Prostate gland (tissue), 2 donors: ENCODE data around the gene AGK. TPM values are rescaled to one million over a fixed set of nuclear protein-coding genes. Genes with fewer than 3 reads are reported as not detected.

Experiments
- DNase-seq: peaks from one replicate; pipeline ENCODE4 v3.0.0-alpha.2; 2019; ENCODE audit warnings: low spot score
- H3K27ac ChIP-seq, 2 donors: fragments of 200-600 bp; sonication (generic); 2 replicates each; pipeline ENCODE4 v1.5.1; 2017 to 2019
- H3K27me3 ChIP-seq: fragments of 200-600 bp; sonication (generic); replicated peaks from 2 replicates; pipeline ENCODE4 v1.5.1; 2019; ENCODE audit not compliant: insufficient read depth
- H3K36me3 ChIP-seq, 2 donors: fragments of 200-600 bp; sonication (generic); 1 replicate in 1 of 2; 2 replicates in 1 of 2; pipeline versions ENCODE4 v1.5.1 to v1.8.1; 2017 to 2019
- H3K4me1 ChIP-seq: fragments of 200-600 bp; sonication (generic); replicated peaks from 2 replicates; pipeline ENCODE4 v1.5.1; 2019
- H3K4me3 ChIP-seq, 2 donors: fragments of 200-600 bp; sonication (generic); 2 replicates each; pipeline ENCODE4 v1.5.1; 2017 to 2019
- H3K9me3 ChIP-seq: fragments of 200-600 bp; sonication (generic); 2 replicates; pipeline ENCODE4 v1.5.1; 2017
- POLR2A ChIP-seq: fragments of 450-650 bp; IDR thresholded peaks from one replicate; pipeline ENCODE4 v1.6.1; 2016; ENCODE audit warnings: antibody characterized with exemption, mild to moderate bottlenecking
- POLR2AphosphoS5 ChIP-seq: sonication (generic); formaldehyde crosslinking; IDR thresholded peaks from one replicate; pipeline ENCODE4 v1.6.1; 2017; ENCODE audit warnings: antibody characterized with exemption
- WGBS: methylation state at CpG from one replicate; pipeline ENCODE4 v1.1.5; 2018; 5-methylcytosine and 5-hydroxymethylcytosine counted together
- intact Hi-C: fragments of 100-400 bp; cut with DNase I; formaldehyde crosslinking; loops from one replicate; pipeline ENCODE4 v1.14.2; 2022
- total RNA-seq, 2 donors: library from RNA; depleted of rRNA; stranded (reverse); fragments of >200 nt; gene quantifications; one replicate each; pipeline ENCODE4 v1.1.0, GENCODE V29; 2016
- TF ChIP-seq, protein P1 (sequence below), 4 experiments: fragments of 200-600 bp in 2 of 4; fragments of 450-650 bp in 2 of 4; sonication (generic) in 2 of 4; IDR thresholded peaks; 1 replicate in 3 of 4; 2 replicates in 1 of 4; pipeline ENCODE4 v1.5.1; 2016 to 2019; ENCODE audit warnings: antibody characterized with exemption in 4 of 4, mild to moderate bottlenecking in 2 of 4, moderate library complexity in 2 of 4

Gene AGK
- total RNA-seq, 2 donors from 2014 or later = 19.4 to 26.7 TPM

DNA sequence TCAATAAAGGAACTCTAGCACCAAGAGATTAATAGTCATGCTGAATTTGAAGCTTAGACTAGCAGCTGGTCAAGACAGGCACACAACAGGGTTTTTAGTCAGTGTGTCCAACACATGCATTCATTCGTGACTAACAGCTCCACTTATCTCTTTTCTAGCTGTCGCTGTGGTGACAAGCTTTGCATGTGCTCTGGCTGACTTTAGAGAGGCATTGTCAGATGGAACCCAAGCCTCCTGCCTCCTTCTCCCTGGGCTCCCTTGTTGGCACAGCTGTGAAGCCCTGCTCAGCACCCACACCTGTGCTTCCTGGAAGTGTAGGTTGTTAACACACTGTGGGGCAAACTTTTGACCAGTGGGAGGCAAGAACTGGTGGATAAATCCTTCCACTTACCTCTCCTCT is 9.8 kb upstream of the AGK start:
- H3K27me3 ChIP-seq = no peaks in the 10 kb centered on the region
- DNase-seq = no peak
- H3K4me3 ChIP-seq = no peak overlapping the region
- WGBS = 69% methylated on average over 2 of the region's 2 CpGs
- H3K4me1 ChIP-seq = no peaks in the 10 kb centered on the region
- TF ChIP-seq POLR2A (no peak), POLR2AphosphoS5 (no peak)
- TF ChIP-seq, protein P1, sequence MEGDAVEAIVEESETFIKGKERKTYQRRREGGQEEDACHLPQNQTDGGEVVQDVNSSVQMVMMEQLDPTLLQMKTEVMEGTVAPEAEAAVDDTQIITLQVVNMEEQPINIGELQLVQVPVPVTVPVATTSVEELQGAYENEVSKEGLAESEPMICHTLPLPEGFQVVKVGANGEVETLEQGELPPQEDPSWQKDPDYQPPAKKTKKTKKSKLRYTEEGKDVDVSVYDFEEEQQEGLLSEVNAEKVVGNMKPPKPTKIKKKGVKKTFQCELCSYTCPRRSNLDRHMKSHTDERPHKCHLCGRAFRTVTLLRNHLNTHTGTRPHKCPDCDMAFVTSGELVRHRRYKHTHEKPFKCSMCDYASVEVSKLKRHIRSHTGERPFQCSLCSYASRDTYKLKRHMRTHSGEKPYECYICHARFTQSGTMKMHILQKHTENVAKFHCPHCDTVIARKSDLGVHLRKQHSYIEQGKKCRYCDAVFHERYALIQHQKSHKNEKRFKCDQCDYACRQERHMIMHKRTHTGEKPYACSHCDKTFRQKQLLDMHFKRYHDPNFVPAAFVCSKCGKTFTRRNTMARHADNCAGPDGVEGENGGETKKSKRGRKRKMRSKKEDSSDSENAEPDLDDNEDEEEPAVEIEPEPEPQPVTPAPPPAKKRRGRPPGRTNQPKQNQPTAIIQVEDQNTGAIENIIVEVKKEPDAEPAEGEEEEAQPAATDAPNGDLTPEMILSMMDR (IDR thresholded peaks at IDR 0.05) = no peak
- H3K27ac ChIP-seq = no peak overlapping the region
- intact Hi-C loops = no loop called here
- H3K9me3 ChIP-seq = no peaks in the 10 kb centered on the region
- no peaks in the 10 kb centered on the region for H3K36me3 ChIP-seq

DNA sequence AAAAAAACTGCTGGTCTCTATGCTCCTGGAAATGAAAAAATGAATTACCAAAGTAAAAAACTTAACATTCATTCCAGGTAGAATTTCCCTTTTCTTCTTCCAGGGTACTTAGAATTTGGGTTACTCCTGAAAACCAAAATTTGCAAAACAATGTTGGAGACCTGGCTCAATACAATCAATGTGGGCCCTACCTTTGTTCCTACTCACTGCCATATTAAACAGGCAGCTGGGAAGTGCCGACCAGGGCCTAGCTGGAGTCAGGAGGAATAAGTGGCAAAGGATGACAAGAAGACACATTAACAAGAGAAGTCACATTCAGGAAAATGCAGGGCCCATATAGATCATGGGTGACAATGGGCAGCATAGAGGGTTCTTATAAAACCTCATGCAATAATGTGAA is 6.4 kb upstream of the AGK start:
- Histone ChIP-seq H3K27me3 (no peaks in the 10 kb centered on the region), H3K9me3 (no peaks in the 10 kb centered on the region), H3K4me3 (no peak overlapping the region), H3K27ac (no peak overlapping the region), H3K36me3 (no peaks in the 10 kb centered on the region), H3K4me1 (no peaks in the 10 kb centered on the region)
- no peak for DNase-seq
- intact Hi-C loops = no loop called here
- TF ChIP-seq, protein P1 (IDR thresholded peaks at IDR 0.05) = no peak
- TF ChIP-seq POLR2AphosphoS5 (no peak), POLR2A (no peak)
- WGBS = 60% methylated on average over 1 of the region's 1 CpG

DNA sequence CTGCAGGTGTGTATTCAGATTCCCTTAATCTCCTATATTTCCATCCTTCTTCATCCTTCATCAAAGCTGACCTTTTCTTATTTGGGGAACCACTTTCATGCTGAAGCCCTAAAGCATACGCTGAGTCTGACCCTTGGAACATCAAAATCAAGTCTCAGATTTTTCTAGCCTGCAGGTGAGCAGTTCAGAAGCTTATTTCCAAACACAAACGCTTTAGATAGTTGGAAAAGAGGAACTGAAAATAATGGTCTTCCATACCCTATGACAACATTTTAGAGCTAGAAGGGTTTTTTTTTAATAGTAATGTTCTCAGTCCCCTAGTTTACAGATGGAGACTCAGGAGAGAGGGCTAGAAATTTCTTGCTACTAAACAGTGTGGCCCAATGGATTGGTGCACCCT is 1.6 kb upstream of the AGK start:
- Histone ChIP-seq H3K27ac (no peak overlapping the region), H3K36me3 (no peaks in the 10 kb centered on the region), H3K27me3 (no peaks in the 10 kb centered on the region), H3K4me1 (no peaks in the 10 kb centered on the region), H3K9me3 (no peaks in the 10 kb centered on the region), H3K4me3 (no peak overlapping the region)
- intact Hi-C loops = no loop called here
- 92% methylated on average over 2 of the region's 2 CpGs for WGBS
- DNase-seq = no peak
- no peak for TF ChIP-seq POLR2AphosphoS5
- no peak for TF ChIP-seq POLR2A
- TF ChIP-seq, protein P1 (IDR thresholded peaks at IDR 0.05) = no peak

GRCh38 chr7:141550386-141551093 is 670 bp upstream of the AGK start:
- Histone ChIP-seq H3K27ac (peak overlapping the region; percentile 56 to 64), H3K4me1 (no peaks in the 10 kb centered on the region), H3K27me3 (no peaks in the 10 kb centered on the region), H3K9me3 (no peaks in the 10 kb centered on the region), H3K4me3 (peak overlapping the region; percentile 86 to 87), H3K36me3 (no peaks in the 10 kb centered on the region)
- TF ChIP-seq POLR2AphosphoS5 (no peak), POLR2A (no peak)
- TF ChIP-seq, protein P1 (IDR thresholded peaks at IDR 0.05) = no peak
- no peak for DNase-seq
- WGBS = 27% methylated on average over 18 of the region's 18 CpGs
- intact Hi-C loops = no loop called here

- H3K27ac ChIP-seq = peak overlapping the region in 1 of 2 donors; percentile 56
- 9% methylated on average over 4 of the region's 4 CpGs for WGBS
Observed at GRCh38 chr7:141551782-141552181, 572 bp downstream of the AGK start.

More at GRCh38 chr7:141551782-141552181, 572 bp downstream of the AGK start:
- Histone ChIP-seq H3K27me3 (no peaks in the 10 kb centered on the region), H3K4me1 (no peaks in the 10 kb centered on the region), H3K9me3 (no peaks in the 10 kb centered on the region), H3K36me3 (no peaks in the 10 kb centered on the region), H3K4me3 (peak overlapping the region; percentile 86 to 87)
- intact Hi-C loops = no loop called here
- TF ChIP-seq, protein P1 (IDR thresholded peaks at IDR 0.05) = no peak
- no peak for TF ChIP-seq POLR2AphosphoS5
- no peak for TF ChIP-seq POLR2A
- DNase-seq = no peak
